ENCODE measurements around the gene SON. TPM values are rescaled to one million over a fixed set of nuclear protein-coding genes. Genes with fewer than 3 reads are reported as not detected.
A peak's percentile ranks its signal among the peaks of the same experiment; 100 is the strongest.

The SON gene
- total RNA-seq, 1 donor from 2014 or later, result 329 TPM

DNA sequence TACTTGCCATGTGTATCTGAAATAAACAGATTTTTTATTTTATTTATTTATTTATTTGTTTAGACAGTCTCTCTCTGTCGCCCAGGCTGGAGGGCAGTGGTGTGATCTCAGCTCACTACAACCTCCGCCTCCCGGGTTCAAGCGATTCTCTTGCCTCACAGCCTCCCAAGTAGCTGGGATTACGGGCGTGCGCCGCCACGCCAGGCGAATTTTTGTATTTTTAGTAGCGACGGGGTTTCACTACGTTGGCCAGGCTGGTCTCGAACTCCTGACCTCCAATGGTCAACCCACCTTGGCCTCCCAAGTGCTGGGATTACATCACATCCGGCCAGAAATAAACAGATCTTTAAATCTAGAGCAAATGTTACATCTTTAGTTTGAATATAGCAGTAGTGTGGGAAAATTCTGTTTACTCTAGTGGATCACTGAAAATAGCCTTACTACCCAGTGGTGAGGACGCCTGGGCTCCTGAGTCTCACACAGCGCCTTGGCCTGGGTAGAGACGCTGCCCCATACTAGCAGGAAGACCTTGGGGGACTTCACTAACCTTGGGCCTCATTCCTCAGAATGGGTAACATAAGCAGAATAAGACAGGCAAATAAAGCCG lies 1.6 kb upstream of the SON start:
- Mint-ChIP-seq H3K9me3 (no peaks in the 10 kb centered on the region), H3K27ac (peak overlapping the region; percentile 100), H3K4me3 (peak overlapping the region; percentile 97), H3K4me1 (ENCODE audit: unreplicated experiment) (peaks cover 19% of the 10 kb centered on the region), H3K36me3 (peaks cover 34% of the 10 kb centered on the region), H3K27me3 (no peaks in the 10 kb centered on the region)
- TF ChIP-seq, protein P1, sequence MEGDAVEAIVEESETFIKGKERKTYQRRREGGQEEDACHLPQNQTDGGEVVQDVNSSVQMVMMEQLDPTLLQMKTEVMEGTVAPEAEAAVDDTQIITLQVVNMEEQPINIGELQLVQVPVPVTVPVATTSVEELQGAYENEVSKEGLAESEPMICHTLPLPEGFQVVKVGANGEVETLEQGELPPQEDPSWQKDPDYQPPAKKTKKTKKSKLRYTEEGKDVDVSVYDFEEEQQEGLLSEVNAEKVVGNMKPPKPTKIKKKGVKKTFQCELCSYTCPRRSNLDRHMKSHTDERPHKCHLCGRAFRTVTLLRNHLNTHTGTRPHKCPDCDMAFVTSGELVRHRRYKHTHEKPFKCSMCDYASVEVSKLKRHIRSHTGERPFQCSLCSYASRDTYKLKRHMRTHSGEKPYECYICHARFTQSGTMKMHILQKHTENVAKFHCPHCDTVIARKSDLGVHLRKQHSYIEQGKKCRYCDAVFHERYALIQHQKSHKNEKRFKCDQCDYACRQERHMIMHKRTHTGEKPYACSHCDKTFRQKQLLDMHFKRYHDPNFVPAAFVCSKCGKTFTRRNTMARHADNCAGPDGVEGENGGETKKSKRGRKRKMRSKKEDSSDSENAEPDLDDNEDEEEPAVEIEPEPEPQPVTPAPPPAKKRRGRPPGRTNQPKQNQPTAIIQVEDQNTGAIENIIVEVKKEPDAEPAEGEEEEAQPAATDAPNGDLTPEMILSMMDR (conservative IDR thresholded peaks at IDR 0.05), result no peak
- DNase-seq (ENCODE audit: extremely low spot score, unreplicated experiment), result no peak

DNA sequence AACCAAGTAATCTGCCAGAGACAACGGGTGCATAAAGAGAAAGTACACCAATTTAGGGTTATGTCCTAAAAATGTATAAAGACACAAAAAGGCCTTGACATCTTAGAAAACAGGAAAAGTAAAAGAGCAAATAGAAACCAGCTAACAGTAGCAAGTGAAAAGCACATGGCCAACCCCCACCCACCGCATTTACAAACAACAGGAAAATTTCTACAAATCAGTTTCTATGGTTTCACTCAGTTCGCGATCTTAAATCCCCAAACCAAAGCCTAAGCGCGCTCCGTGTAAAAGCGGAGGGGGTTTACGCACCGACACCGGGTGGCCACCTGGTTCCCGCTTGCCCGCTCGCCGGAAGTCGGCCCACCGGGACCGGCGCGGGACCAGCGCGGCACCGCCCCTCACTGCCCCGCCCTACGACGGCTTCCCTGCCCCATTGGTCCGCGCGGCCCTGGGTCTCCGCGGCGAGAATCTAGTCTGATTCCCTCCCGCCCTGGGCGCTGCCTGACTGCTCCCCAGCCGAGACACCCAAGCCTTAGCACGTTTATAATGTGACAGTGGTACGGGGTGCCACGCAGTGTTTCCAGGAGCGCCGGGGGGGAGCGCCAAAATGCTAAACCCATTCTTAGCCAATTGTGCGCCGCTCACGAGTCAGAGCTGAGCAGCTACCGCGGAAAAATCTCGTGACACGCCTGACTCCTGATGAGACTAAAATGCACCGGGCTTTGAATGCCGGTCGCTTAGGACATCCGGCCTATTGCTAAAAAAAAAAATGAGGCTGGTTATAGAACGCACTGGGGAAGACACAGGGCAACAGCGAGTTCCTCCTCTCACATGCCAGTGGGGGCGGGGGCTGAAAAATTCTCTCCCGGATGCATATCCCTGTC lies 840 bp upstream of the SON start, which contains the start of gene GART:
GART (minus strand) TSS at position 362 of the 884 bp plus-strand sequence. CDS start 2,802 bp downstream, outside the sequence.
- H3K27ac Mint-ChIP-seq, result peak within 1 kb of the TSS; percentile 100
- TF ChIP-seq, protein P1 (conservative IDR thresholded peaks at IDR 0.05), result no peak
- peak within 1 kb of the TSS; percentile 97 for H3K4me3 Mint-ChIP-seq
- no peaks in the 10 kb centered on the region for H3K27me3 Mint-ChIP-seq
- no peaks in the 10 kb centered on the region for H3K9me3 Mint-ChIP-seq
- H3K4me1 Mint-ChIP-seq (ENCODE audit: unreplicated experiment), result peaks cover 19% of the 10 kb centered on the region
- peak; percentile 88 for DNase-seq (ENCODE audit: extremely low spot score, unreplicated experiment)
- H3K36me3 Mint-ChIP-seq, result peaks cover 28% of the 10 kb centered on the region

DNA sequence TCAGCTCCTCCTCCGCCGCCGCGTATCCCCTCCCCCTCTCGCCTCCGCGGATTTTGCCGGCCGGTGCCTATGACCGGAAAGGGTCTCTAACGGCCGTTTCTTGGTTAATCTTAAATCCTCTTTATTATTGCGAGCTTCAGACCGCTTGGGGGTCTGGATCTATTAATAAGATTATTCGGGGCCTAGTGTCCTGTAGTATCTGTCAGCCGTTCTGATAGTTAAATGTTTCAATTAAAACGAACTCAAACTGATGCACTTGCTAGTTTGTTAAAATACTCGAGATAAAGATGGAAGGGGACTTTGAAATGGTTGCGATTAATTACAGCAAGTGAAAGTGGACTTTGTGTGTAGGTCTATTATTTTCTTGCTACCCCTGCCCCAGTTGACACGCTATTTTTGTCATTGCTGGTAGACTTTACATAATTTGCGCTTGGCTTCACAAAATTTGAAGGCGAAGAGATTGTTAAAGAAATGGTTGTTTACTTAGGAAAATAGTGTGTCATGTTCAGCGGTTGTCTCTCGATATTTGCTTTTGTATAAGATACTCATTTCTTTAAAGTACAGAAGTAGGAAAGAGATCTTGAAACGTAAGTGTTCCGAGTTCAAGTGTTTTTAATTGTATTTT lies 779 bp downstream of the SON start:
- Mint-ChIP-seq H3K27me3 (no peaks in the 10 kb centered on the region), H3K36me3 (peaks cover 22% of the 10 kb centered on the region), H3K4me3 (peak overlapping the region; percentile 97), H3K27ac (peak overlapping the region; percentile 100), H3K9me3 (no peaks in the 10 kb centered on the region), H3K4me1 (ENCODE audit: unreplicated experiment) (peaks cover 19% of the 10 kb centered on the region)
- TF ChIP-seq, protein P1 (conservative IDR thresholded peaks at IDR 0.05), result no peak
- DNase-seq (ENCODE audit: extremely low spot score, unreplicated experiment), result peak; percentile 79

- H3K4me1 Mint-ChIP-seq (ENCODE audit: unreplicated experiment), result peaks cover 19% of the 10 kb centered on the region
- peak overlapping the region; percentile 97 for H3K4me3 Mint-ChIP-seq
- peaks cover 25% of the 10 kb centered on the region for H3K36me3 Mint-ChIP-seq
- no peaks in the 10 kb centered on the region for H3K9me3 Mint-ChIP-seq
- DNase-seq (ENCODE audit: extremely low spot score, unreplicated experiment), result no peak
- TF ChIP-seq, protein P1 (conservative IDR thresholded peaks at IDR 0.05), result no peak
- no peaks in the 10 kb centered on the region for H3K27me3 Mint-ChIP-seq
- peak overlapping the region; percentile 100 for H3K27ac Mint-ChIP-seq
Measured at GRCh38 chr21:33544451-33545195, 1.8 kb downstream of the SON start.

DNA sequence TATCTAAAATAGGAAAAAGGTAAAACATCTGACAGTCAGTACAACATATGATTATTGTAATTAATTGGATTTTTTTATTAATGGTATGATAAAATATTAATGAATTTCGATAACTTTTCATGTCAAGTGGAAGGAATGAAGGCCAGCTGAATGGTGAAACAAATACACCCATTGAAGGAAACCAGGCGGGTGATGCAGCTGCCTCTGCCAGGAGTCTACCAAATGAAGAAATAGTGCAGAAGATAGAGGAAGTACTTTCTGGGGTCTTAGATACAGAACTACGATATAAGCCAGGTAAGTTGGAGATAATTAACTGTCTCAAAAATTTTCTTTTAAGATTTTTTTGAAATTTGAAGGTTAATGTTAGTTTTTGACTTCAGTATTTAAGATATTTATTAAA lies 3.2 kb downstream of the SON start:
- peaks cover 30% of the 10 kb centered on the region for H3K36me3 Mint-ChIP-seq
- DNase-seq (ENCODE audit: extremely low spot score, unreplicated experiment), result no peak
- H3K9me3 Mint-ChIP-seq, result no peaks in the 10 kb centered on the region
- peaks cover 9% of the 10 kb centered on the region for H3K4me1 Mint-ChIP-seq (ENCODE audit: unreplicated experiment)
- no peaks in the 10 kb centered on the region for H3K27me3 Mint-ChIP-seq
- TF ChIP-seq, protein P1 (conservative IDR thresholded peaks at IDR 0.05), result no peak
- no peak overlapping the region for H3K27ac Mint-ChIP-seq
- H3K4me3 Mint-ChIP-seq, result no peak overlapping the region
